H1 (cell line): ENCODE measurements around the gene MAPK14. TPM values are rescaled to one million over a fixed set of nuclear protein-coding genes. Genes with fewer than 3 reads are reported as not detected.

Experiments
- CTCF ChIA-PET: fragments of 300-600 bp; sonication (Branson Sonifier 250); formaldehyde crosslinking; loops from one replicate; lab custom pipeline; 2021; ENCODE audit not compliant: partially characterized antibody; lab: Charles Lee
- POLR2A ChIA-PET: fragments of 300-600 bp; sonication (Branson Sonifier 250); formaldehyde crosslinking; loops from one replicate; lab custom pipeline; 2021; ENCODE audit warnings: inconsistent platforms; ENCODE audit not compliant: partially characterized antibody; lab: Charles Lee
- DNase-seq, 2 experiments: peaks; one replicate each; pipeline versions ENCODE4 v3.0.0 to v3.0.0-alpha.2; 2010 to 2022; ENCODE audit warnings: low spot score in 2 of 2, low read depth in 1 of 2, mixed read lengths in 1 of 2
- FAIRE-seq: peaks from 2 replicates; lab custom pipeline; 2011; peaks lifted over from hg19 to GRCh38; lab: Jason Lieb, UNC
- H2AFZ ChIP-seq: 2 replicates; pipeline ENCODE4 v1.8.1; 2012; ENCODE audit warnings: low read length, inconsistent platforms
- H2AK5ac ChIP-seq: 2 replicates; pipeline ENCODE4 v1.6.1; 2013; ENCODE audit warnings: low read depth, low read length
- H2BK120ac ChIP-seq: replicated peaks from 2 replicates; pipeline ENCODE3; 2013; ENCODE audit warnings: low read depth, low read length, inconsistent platforms
- H2BK12ac ChIP-seq: 2 replicates; pipeline ENCODE4 v1.6.1; 2013; ENCODE audit warnings: low read depth, low read length
- H2BK15ac ChIP-seq: 2 replicates; pipeline ENCODE4 v1.6.1; 2013; ENCODE audit warnings: low read length
- H2BK20ac ChIP-seq: 2 replicates; pipeline ENCODE4 v1.6.1; 2013; ENCODE audit warnings: low read length
- H2BK5ac ChIP-seq: 2 replicates; pipeline ENCODE4 v1.6.1; 2013; ENCODE audit warnings: low read depth, low read length
- H3K14ac ChIP-seq: 2 replicates; pipeline ENCODE4 v1.6.1; 2013; ENCODE audit warnings: inconsistent platforms; ENCODE audit not compliant: insufficient read length
- H3K18ac ChIP-seq: 2 replicates; pipeline ENCODE4 v1.6.1; 2013; ENCODE audit warnings: low read length; ENCODE audit errors: extremely low read depth
- H3K23ac ChIP-seq: 2 replicates; pipeline ENCODE4 v1.6.1; 2013; ENCODE audit warnings: inconsistent platforms; ENCODE audit not compliant: insufficient read length
- H3K23me2 ChIP-seq: 2 replicates; pipeline ENCODE4 v1.6.1; 2013; ENCODE audit warnings: low read depth, low read length
- H3K27ac ChIP-seq: 2 replicates; pipeline ENCODE4 v1.6.1; 2011; ENCODE audit warnings: low read depth, low read length, inconsistent platforms
- H3K27me3 ChIP-seq, 4 experiments: replicated peaks in 1 of 4; 1 replicate in 1 of 4; 2 replicates in 3 of 4; pipeline versions ENCODE4 v1.6.1 to v1.8.1; 2011 to 2013; ENCODE audit warnings: low read length in 3 of 4, mild to moderate bottlenecking in 3 of 4, inconsistent platforms in 2 of 4, mixed read lengths in 2 of 4, moderate library complexity in 1 of 4; ENCODE audit not compliant: control insufficient read depth in 3 of 4, insufficient read depth in 3 of 4; ENCODE audit errors: extremely low read depth in 1 of 4
- H3K36me3 ChIP-seq, 4 experiments: 2 replicates each; pipeline versions ENCODE4 v1.6.1 to v1.8.1; 2011 to 2013; ENCODE audit warnings: mild to moderate bottlenecking in 4 of 4, low read length in 3 of 4, moderate library complexity in 2 of 4, control low read depth in 1 of 4, inconsistent platforms in 1 of 4; ENCODE audit not compliant: insufficient read depth in 4 of 4, control insufficient read depth in 2 of 4
- H3K4ac ChIP-seq: replicated peaks from 2 replicates; pipeline ENCODE3; 2013; ENCODE audit warnings: low read length, low read depth, mixed read lengths, inconsistent platforms; ENCODE audit not compliant: insufficient read length
- H3K4me1 ChIP-seq, 4 experiments: replicated peaks in 1 of 4; 1 replicate in 1 of 4; 2 replicates in 3 of 4; pipeline versions ENCODE4 v1.6.1 to v1.8.1; 2011 to 2013; ENCODE audit warnings: low read length in 3 of 4, inconsistent platforms in 2 of 4, mixed read lengths in 1 of 4; ENCODE audit not compliant: insufficient read depth in 4 of 4, control insufficient read depth in 3 of 4
- H3K4me2 ChIP-seq, 2 experiments: 2 replicates each; pipeline versions ENCODE4 v1.6.1 to v1.8.1; 2011 to 2013; ENCODE audit warnings: low read depth in 2 of 2, low read length in 2 of 2, control low read depth in 1 of 2, inconsistent platforms in 1 of 2, mild to moderate bottlenecking in 1 of 2; ENCODE audit not compliant: insufficient read depth in 1 of 2
- H3K4me3 ChIP-seq, 4 experiments: fragments of 200-600, 300-600 bp in 1 of 4; sonication (generic), shearing (Covaris generic), sonication (Bioruptor Twin) in 1 of 4; 2 replicates each; pipeline versions ENCODE4 v1.5.1 to v1.8.1; 2011 to 2016; ENCODE audit warnings: low read length in 4 of 4, low read depth in 3 of 4, control low read depth in 2 of 4, inconsistent platforms in 2 of 4, mild to moderate bottlenecking in 2 of 4, mixed read lengths in 1 of 4, moderate library complexity in 1 of 4; ENCODE audit not compliant: insufficient read depth in 2 of 4; ENCODE audit errors: extremely low read depth in 1 of 4
- H3K56ac ChIP-seq: replicated peaks from 2 replicates; pipeline ENCODE3; 2013; ENCODE audit warnings: low read depth, mild to moderate bottlenecking, mixed read lengths, low read length, inconsistent platforms; ENCODE audit not compliant: insufficient read length
- H3K79me1 ChIP-seq: 2 replicates; pipeline ENCODE4 v1.6.1; 2013; ENCODE audit warnings: low read depth, low read length, control low read depth
- H3K79me2 ChIP-seq, 2 experiments: 2 replicates each; pipeline versions ENCODE4 v1.6.1 to v1.8.1; 2012 to 2013; ENCODE audit warnings: low read length in 2 of 2, mild to moderate bottlenecking in 2 of 2, inconsistent platforms in 1 of 2; ENCODE audit not compliant: insufficient read depth in 2 of 2, control insufficient read depth in 1 of 2
- H3K9ac ChIP-seq, 4 experiments: replicated peaks in 1 of 4; 1 replicate in 1 of 4; 2 replicates in 3 of 4; pipeline versions ENCODE4 v1.6.1 to v1.8.1; 2011 to 2013; ENCODE audit warnings: low read depth in 3 of 4, low read length in 3 of 4, control low read depth in 2 of 4, mild to moderate bottlenecking in 2 of 4, moderate library complexity in 2 of 4, inconsistent platforms in 1 of 4; ENCODE audit errors: extremely low read depth in 1 of 4
- H3K9me3 ChIP-seq, 2 experiments: 2 replicates each; pipeline versions ENCODE4 v1.6.1 to v1.8.1; 2012 to 2013; ENCODE audit warnings: mild to moderate bottlenecking in 2 of 2, moderate library complexity in 2 of 2, control low read depth in 1 of 2, inconsistent platforms in 1 of 2, low read depth in 1 of 2, low read length in 1 of 2, mixed read lengths in 1 of 2; ENCODE audit not compliant: insufficient read depth in 2 of 2
- H4K20me1 ChIP-seq, 2 experiments: replicated peaks in 1 of 2; 2 replicates each; pipeline versions ENCODE3 to v1.8.1; 2011 to 2013; ENCODE audit warnings: inconsistent platforms in 2 of 2, low read length in 2 of 2, mild to moderate bottlenecking in 1 of 2; ENCODE audit not compliant: insufficient read depth in 2 of 2, control insufficient read depth in 1 of 2
- H4K5ac ChIP-seq: 2 replicates; pipeline ENCODE4 v1.6.1; 2013; ENCODE audit warnings: low read length, low read depth, mixed read lengths, inconsistent platforms; ENCODE audit not compliant: insufficient read length
- H4K8ac ChIP-seq: 2 replicates; pipeline ENCODE4 v1.8.0; 2013; ENCODE audit warnings: mild to moderate bottlenecking, moderate library complexity, low read length, inconsistent platforms; ENCODE audit not compliant: insufficient read depth; ENCODE audit errors: extremely low read depth
- H4K91ac ChIP-seq: replicated peaks from 2 replicates; pipeline ENCODE3; 2013; ENCODE audit warnings: low read length, mixed read lengths, inconsistent platforms; ENCODE audit not compliant: insufficient read length
- BCL11A ChIP-seq, 2 experiments: IDR thresholded peaks; one replicate each; pipeline ENCODE4 v1.6.1; 2011; ENCODE audit warnings: low read depth in 2 of 2, low read length in 2 of 2, mild to moderate bottlenecking in 2 of 2
- BRCA1 ChIP-seq: IDR thresholded peaks from 2 replicates; pipeline ENCODE4 v1.6.1; 2012; ENCODE audit warnings: low read depth, low read length, improper control_type of control experiment
- CBX8 ChIP-seq: fragments of 300-800, 300-1000 bp; sonication (generic); IDR thresholded peaks from 2 replicates; pipeline ENCODE4 v1.7.1; 2016; ENCODE audit warnings: low read depth, low read length, borderline replicate concordance
- CHD2 ChIP-seq: IDR thresholded peaks from 2 replicates; pipeline ENCODE4 v1.6.1; 2012; ENCODE audit warnings: low read length, improper control_type of control experiment
- CTBP2 ChIP-seq: IDR thresholded peaks from 2 replicates; pipeline ENCODE4 v1.7.0; 2011; ENCODE audit warnings: borderline replicate concordance, mild to moderate bottlenecking, moderate library complexity, mixed read lengths, low read length; ENCODE audit not compliant: insufficient read depth, insufficient read length
- EZH2 ChIP-seq: fragments of 200-600 bp; sonication (generic); IDR thresholded peaks from 2 replicates; pipeline ENCODE4 v1.7.1; 2012; ENCODE audit warnings: low read depth, mild to moderate bottlenecking, moderate library complexity, low read length, inconsistent platforms; ENCODE audit not compliant: severe bottlenecking
- MAX ChIP-seq: IDR thresholded peaks from 2 replicates; pipeline ENCODE4 v1.6.1; 2012; ENCODE audit warnings: inconsistent platforms
- PHF8 ChIP-seq: fragments of 200-600 bp; sonication (generic); conservative IDR thresholded peaks from 2 replicates; pipeline ENCODE4 v1.7.1; 2012; ENCODE audit warnings: low read depth, mild to moderate bottlenecking, inconsistent platforms, low read length, moderate library complexity
- SP1 ChIP-seq: IDR thresholded peaks from 2 replicates; pipeline ENCODE4 v1.6.1; 2011; ENCODE audit warnings: low read depth, low read length
- SP2 ChIP-seq: IDR thresholded peaks from 2 replicates; pipeline ENCODE4 v1.6.1; 2012; ENCODE audit warnings: mild to moderate bottlenecking, low read length, inconsistent platforms
- TBP ChIP-seq: IDR thresholded peaks from 2 replicates; pipeline ENCODE4 v1.6.1; 2011; ENCODE audit warnings: low read depth, low read length, improper control_type of control experiment
- WGBS, 2 experiments: shearing (Covaris generic) in 1 of 2; methylation state at CpG; one replicate each; pipeline versions ENCODE4 v1.1.6 to v1.1.7; 2013 to 2015; ENCODE audit warnings: low lambda C conversion rate in 2 of 2, mixed read lengths in 2 of 2, inconsistent platforms in 1 of 2, low coverage in 1 of 2, missing lambda C conversion rate in 1 of 2; ENCODE audit not compliant: insufficient replicate concordance in 2 of 2, insufficient coverage in 1 of 2, insufficient read length in 1 of 2; ENCODE audit errors: extremely low coverage in 1 of 2, missing lambda C conversion rate in 1 of 2; 5-methylcytosine and 5-hydroxymethylcytosine counted together
- polyA plus RNA-seq, 7 experiments: library from polyadenylated mRNA; depleted of rRNA in 3 of 7; stranded (reverse) in 5 of 7; unstranded in 2 of 7; fragments of >200 nt in 5 of 7; fragments of 200-250 nt in 2 of 7; gene quantifications; 1 replicate in 5 of 7; 2 replicates in 1 of 7; 4 replicates in 1 of 7; pipeline versions ENCODE4 v1.2.1 to v1.2.3, GENCODE V29; 2011 to 2013; ENCODE audit warnings: missing spikeins in 2 of 7, mixed read lengths in 2 of 7
- total RNA-seq: library from RNA; stranded (reverse); fragmentation: NEBNext Ultra II Directional; extraction: Animal tissue kit (Norgen Biotek cat#: 25700); gene quantifications from 2 replicates; pipeline ENCODE4 v1.2.1, GENCODE V29; 2021

Gene MAPK14
- total and polyA plus RNA-seq, 2 of the 8 experiments (the other 6 are each of a cell fraction or from before 2014, with no cell fraction given): 18.1 to 39.3 TPM

DNA sequence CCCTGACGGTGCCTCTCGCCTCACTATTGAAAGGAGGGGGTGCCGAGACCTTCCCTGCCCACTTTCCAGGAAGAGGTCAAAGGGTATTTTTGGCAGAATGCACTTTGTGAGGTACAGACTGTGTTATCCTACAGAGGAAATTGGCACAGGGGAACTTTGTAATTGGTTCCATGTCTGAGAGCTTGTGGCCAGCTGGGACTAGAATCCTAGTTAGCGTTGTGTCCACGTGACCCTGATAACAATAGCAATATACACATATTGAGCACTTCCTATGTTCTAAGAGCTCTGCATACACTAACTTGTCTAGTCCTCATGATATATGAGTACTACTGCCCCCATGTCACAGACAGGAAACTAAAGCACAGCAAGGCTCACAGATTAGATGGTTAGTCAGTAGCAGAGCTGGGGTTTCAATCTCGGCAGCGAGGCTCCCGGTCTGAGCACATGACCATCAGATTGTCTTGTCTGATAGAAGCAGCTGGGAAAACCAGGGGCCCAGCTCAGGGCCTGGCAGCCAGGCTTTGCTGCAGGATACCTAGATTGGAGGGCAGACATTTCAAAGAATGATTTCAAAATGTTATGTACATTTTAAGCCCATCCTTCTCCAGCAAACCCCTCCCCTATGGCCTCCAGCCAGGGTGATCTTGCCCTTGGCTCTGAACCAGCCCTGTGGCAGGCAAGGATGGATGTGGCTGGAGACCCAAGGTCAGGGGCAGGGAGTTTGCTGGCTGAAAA lies 104.1 kb downstream of the MAPK14 start:
- Histone ChIP-seq H3K9ac (no peak overlapping the region), H4K91ac (no peak overlapping the region), H3K23me2 (peaks cover 9% of the 10 kb centered on the region; the same call in 1 of the 2 replicates), H2BK15ac (no peak overlapping the region), H2BK5ac (no peak overlapping the region), H2AK5ac (no peak overlapping the region), H3K27ac (no peak overlapping the region), H3K14ac (no peak overlapping the region), H3K56ac (no peak overlapping the region), H3K18ac (peak overlapping the region; percentile 35), H2BK12ac (0 out of 2 replicates have a peak overlapping the region, but pooled peaks have one; percentile 3), H3K4me1 (peaks cover 7 to 18% (median 15%) of the 10 kb centered on the region in 4 experiments), H2AFZ (peak overlapping the region; percentile 61; the same call in 1 of the 2 replicates), H4K8ac (no peak overlapping the region), H3K27me3 (peaks cover 0 to 10% (median 3%) of the 10 kb centered on the region in 4 experiments; a peak in 4 of 7 replicates), H3K4ac (no peak overlapping the region), H3K9me3 (no peaks in the 10 kb centered on the region), H3K4me3 (peak overlapping the region in 2 of 4 experiments; percentile 46 to 59; a peak in 3 of 8 replicates), H3K79me1 (no peaks in the 10 kb centered on the region; the same call in 1 of the 2 replicates), H3K4me2 (peak overlapping the region; percentile 86 to 89), H3K36me3 (no peaks in the 10 kb centered on the region), H3K23ac (no peak overlapping the region), H2BK120ac (no peak overlapping the region), H4K5ac (no peak overlapping the region), H3K79me2 (no peaks in the 10 kb centered on the region), H2BK20ac (no peak overlapping the region), H4K20me1 (no peaks in the 10 kb centered on the region)
- TF ChIP-seq CTBP2 (no peak), BCL11A (IDR thresholded peaks at IDR 0.05; ENCODE audit: low read depth in 2 of 2, low read length in 2 of 2) (no peak), CBX8 (no peak), MAX (no peak; the same call in 1 of the 2 replicates), PHF8 (no peak), BRCA1 (no peak), SP1 (no peak), EZH2 (no peak), CHD2 (no peak), SP2 (no peak), TBP (no peak)
- 54% methylated on average over 8 of the region's 8 CpGs; no CpG with 5 or more reads in 1 of the 2 experiments for WGBS, 2 experiments
- no peak for FAIRE-seq
- CTCF ChIA-PET: interaction anchor here (0.5 to 3.0 kb wide), 16 partner anchors 8 to 331 kb away, joined by 3 to 19 read pairs (median 3); partner anchors contain the start of gene SLC26A8
- POLR2A ChIA-PET: interaction anchor here (0.6 to 1.8 kb wide), 7 partner anchors 8 to 106 kb away, joined by 4 to 6 read pairs (median 4); partner anchors contain the start of gene MAPK14
- DNase-seq: no peak
